ENCODE results near the gene CFD.

GRCh38 chr19:814152-815078, 45.0 kb upstream of the CFD start:
- no peak for TF ChIP-seq EZH2 (IDR thresholded peaks at IDR 0.05; ENCODE audit: low read depth)
- TF ChIP-seq, protein P1, sequence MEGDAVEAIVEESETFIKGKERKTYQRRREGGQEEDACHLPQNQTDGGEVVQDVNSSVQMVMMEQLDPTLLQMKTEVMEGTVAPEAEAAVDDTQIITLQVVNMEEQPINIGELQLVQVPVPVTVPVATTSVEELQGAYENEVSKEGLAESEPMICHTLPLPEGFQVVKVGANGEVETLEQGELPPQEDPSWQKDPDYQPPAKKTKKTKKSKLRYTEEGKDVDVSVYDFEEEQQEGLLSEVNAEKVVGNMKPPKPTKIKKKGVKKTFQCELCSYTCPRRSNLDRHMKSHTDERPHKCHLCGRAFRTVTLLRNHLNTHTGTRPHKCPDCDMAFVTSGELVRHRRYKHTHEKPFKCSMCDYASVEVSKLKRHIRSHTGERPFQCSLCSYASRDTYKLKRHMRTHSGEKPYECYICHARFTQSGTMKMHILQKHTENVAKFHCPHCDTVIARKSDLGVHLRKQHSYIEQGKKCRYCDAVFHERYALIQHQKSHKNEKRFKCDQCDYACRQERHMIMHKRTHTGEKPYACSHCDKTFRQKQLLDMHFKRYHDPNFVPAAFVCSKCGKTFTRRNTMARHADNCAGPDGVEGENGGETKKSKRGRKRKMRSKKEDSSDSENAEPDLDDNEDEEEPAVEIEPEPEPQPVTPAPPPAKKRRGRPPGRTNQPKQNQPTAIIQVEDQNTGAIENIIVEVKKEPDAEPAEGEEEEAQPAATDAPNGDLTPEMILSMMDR (conservative IDR thresholded peaks at IDR 0.05), result no peak
